Right renal pelvis (tissue), 4 donors: Measurements from ENCODE around the gene ADA. TPM values are rescaled to one million over a fixed set of nuclear protein-coding genes. Genes with fewer than 3 reads are reported as not detected.
"Not testable (repeated sequence)": the region's sequence is repeated elsewhere in the genome, so short reads cannot be mapped to it uniquely, and the experiment has no call there.

Experiments used
- DNase-seq, 4 donors: peaks; one replicate each; pipeline ENCODE4 v3.0.0-alpha.2; 2013; ENCODE audit warnings: low read depth in 4 of 4, low spot score in 3 of 4, missing footprints in 1 of 4
- polyA plus RNA-seq, 4 donors: library from polyadenylated mRNA; unstranded; fragments of 120-200 nt; gene quantifications; one replicate each; pipeline ENCODE4 v1.2.1, GENCODE V29; 2013; ENCODE audit not compliant: insufficient read length in 4 of 4

The ADA gene
- polyA plus RNA-seq, 4 donors, result 5.9 to 7.5 (median 7.0) TPM

DNA sequence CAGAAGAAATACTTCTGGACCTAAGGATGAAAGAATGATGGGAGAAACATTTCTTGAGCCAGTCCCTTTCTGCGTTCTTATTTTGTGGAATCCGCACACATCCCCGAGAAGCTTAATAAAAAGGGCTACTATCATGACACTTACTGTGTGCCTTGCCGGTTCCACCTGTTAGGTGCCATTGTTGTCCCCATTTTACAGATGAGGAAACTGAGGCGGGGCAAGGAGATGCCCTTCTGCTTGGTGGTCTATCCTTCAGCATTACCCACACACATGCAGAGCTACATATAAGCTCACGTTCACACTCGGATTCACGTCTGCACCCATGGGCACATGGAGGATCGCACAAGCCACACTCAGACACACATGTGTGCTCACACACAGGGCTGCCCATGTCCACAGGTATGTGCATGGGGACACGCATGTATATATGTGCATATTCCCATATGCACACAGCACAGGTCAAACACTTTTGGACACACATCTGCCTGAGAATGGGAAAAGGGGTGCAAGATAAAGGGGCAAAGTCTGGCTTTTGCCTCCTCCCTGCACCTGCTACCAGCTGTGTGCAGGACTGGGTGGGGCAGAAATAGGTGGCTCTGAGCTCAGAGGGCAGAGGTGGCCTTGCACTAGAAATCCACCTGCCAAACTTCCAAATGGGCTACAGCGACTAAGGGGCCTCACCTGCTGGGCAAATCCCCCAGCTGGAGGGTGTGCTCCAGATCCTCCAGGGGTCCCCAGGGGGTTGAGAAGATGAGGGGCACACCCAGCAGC is 30.5 kb upstream of the ADA start:
- no peak for DNase-seq

DNA sequence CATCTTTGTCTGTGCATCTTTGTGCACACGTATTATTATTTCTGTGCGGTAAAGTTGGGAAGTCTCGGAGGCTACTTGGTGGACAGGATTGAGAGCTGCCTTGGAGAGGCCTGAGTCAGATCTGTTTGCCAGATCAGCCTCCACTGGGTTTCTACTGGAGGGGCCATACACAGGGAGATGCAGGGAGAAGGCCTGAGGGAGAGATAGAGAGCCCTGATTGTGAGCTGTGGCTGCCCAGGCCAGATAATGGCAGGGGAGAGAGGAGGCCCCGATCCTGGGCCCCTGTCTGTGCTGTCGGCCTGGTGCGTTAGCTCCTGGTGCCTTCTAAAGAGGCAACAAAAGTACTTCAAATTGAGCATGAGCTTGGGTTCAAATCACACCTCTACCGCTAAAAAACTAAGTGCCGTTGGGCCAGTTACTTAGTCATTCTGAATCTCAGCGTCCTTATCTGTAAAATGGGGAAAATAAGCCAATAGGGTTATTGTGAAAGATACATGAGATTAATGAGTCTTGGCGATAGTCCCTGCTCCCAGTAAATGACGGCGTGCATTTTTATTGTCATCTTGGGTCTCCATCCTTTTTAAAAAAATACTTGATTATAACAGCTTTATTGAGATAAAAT is 27.6 kb upstream of the ADA start:
- DNase-seq, result no peak

DNA sequence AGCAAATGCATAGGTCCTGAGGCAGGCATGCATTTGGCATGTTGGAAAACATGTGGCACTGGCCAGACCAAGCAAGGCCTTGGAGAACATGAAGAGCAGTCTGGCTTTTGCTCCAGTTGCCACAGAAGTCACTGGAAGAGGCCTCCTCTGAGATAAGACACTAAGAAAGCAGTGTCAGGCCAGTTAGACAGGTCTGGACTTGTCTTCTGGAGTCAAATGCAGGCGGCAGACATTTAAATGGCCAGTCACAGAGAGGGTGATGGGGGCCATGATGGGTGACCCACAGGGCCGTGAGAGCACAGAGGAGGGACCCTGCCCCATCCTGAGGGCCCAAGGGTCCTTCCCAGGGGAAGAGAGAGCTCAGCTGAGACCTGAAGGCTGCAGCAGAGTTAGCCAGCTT is 26.7 kb upstream of the ADA start:
- DNase-seq, result no peak

DNA sequence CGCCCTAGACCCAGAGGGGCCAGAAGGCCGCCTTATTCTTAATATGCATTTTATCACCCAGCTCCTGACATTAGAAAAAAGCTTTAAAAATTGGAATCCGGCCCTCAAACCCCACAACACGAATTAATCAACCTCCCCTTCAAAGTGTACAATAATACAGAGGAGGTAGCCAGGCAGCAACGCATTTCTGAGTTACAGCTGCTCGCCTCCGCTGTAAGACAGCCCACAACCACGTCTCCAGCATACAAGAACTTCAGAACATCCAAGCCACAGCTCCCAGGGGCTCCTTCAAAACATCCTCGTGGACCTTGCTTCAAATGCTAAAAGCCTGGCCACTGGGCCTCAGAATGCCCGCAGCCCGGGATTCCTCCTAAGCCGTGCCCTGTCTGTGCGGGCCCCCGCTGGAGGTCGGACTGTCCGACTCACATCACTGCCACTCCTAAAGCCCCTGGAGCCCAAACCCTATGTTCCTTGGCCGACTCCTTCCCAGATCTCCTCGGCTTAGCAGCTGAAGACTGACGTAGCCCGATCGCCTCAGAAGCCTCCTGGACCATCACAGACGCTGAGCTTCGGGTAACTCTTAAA is 20.9 kb upstream of the ADA start:
- DNase-seq, result not testable (repeated sequence)

DNA sequence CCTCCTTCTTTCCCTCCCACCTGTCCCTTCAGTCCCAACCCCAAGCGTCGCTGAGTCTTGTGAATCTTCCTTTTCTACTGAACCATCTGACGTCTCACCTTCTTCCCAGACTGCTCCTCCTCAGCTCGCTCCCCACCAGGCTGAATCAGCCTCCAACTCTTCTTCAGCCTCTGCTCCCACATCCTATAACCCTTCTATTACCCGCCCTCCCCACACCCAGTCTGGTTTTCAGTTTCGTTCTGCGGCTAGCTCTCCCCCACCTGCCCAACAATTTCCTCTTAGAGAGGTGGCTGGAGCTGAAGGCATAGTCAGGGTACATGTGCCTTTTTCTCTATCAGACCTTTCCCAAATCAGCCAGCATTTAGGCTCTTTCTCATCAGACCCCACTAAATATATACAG is 20.0 kb upstream of the ADA start:
- not testable (repeated sequence) for DNase-seq

DNA sequence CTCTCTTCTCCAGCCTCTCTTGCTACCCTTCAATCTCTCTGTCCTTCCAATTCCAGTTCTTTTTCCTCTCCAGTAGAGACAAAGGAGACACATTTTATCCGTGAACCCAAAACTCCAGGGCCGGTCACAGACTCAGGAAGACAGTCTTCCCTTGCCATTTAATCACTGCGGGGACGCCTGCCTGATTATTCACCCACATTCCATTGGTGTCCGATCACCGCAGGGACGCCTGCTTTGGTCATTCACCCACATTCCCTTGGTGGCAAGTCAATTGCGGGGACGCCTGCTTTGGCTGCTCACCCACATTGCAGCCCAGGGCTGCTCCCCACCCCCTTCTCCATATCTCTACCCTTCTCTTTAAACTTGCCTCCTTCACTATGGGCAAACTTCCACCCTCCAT is 19.4 kb upstream of the ADA start:
- DNase-seq, result not testable (repeated sequence)

DNA sequence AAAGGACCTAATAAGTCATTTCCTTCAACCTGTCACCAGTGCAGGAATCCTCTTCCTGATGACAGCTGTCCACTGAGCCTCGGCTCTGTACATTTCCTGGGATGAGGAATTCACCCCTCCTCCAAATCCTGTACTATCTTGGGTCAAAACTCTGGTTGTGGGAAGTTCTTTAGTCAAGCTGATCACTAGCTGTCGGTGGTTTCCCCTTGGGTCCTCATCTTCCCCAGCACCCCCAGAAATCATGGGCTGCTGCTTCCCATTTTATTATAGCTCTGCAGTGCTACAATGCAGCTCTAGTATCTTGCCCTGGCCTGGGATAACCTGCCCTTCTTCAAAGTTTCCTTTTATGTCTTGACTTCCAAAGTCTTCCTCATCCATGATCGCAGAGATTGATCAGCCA is 14.6 kb upstream of the ADA start:
- no peak for DNase-seq

DNA sequence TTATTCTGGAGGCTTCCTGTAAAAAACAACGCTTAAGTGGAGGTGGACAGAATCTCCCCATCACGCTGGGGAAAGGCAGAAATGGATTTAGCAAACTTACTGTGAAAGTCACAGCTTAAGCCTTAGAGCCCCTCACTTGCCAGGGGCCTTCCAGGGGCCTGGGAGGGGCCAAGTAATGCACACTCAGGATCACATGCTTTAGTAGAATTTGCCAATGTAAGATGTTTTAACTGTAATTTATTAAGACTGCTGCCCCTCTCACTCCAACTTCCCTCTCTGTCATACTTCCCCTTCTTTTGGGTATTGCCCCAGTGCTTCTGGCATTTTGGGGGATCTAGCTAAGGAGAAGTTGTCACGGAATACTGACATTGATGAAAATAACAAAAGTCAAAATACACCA is 12.6 kb upstream of the ADA start:
- DNase-seq, result no peak

DNA sequence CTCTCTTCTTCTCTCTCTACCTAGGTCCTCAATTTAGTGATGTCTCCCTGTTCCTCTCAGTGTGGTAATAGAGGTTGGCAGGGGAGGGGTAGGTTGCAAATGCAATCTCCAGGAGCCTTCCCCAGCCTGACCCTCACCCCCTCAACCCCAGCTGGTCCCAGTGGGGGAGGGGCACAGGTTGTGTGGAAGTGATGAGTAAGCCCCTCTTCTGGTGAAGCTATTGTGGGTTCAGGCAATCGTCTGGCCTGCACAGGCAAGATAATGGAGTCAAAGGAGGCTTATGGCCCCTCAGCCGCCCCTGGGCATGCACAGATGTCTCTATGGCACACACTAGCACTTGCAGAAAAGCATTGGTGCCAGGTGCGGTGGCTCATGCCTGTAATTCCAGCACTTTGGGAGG is 10.8 kb upstream of the ADA start:
- DNase-seq, result no peak

DNA sequence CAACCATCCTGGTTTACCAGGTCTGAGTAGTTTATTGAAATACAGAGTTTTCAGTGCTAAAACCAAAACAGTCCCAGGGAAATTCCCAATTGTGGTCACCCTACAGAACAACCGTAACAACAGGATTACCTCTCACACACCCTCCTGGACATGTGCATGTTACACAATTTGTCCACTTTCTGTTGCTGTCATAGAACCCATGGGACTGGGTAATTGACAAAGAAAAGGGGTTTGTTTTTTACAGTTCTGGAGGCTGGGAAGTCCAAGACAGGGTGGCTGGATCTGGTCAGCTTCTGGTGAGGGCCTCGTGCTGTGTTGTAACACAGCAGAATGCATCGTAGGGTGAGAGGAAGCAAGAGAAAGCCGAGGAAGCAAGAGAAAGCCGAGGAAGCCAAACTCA is 9.1 kb upstream of the ADA start:
- DNase-seq, result no peak

DNA sequence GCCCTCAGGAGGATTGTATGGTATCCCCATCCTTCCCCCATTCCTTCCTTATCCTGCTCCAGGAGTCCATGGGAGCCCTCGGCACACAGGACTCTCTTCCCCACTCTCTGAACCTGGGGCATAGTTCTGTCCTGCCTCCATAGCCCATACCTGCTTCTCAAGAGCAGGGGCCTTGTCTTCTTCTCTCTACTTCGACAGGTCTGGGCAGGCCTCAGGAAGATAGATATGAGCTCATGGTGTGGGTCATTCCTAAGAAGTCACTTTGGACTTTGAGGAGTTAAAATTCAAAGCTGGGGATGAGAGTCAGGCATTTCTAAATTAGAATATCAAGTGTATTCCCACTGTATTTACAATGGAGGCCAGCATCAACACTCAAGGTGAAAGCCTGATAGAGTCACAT is 8.4 kb upstream of the ADA start:
- DNase-seq, result no peak

DNA sequence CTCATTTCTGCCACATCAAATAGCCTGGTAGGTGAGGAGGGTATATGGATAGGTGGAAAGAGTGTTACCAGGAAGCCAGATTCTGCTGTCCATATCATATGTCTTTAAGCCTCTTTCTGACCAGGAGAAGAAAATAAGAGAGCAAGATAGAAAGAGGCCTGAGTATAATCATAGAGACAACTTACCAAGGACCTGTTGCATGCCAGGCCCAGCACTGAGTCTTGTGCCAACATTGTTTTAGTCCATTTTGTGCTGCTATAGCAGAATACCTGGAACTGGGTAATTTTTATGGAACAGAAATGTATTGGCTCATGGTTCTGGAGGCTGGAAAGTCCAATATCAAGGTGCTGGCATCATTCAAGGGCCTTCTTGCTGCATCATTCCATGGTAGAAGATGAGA is 7.3 kb upstream of the ADA start:
- DNase-seq, result no peak

DNA sequence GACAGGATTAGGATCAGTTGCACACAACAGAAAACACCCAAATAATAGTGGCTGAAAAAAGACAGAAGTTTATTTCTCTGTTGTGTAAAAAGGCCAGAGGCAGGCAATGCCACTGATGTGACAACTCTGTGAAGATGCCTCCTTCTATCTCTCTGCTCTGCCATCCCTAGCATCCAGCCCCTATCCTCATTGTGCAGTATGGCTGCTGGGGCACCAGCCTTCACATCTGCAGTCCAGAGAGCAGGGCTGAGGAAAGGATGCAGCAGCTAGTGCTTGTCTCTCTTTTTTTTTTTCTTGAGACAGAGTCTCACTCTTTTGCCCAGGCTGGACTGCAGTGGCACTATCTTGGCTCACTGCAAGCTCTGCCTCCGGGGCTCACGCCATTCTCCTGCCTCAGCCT is 6.4 kb upstream of the ADA start:
- no peak for DNase-seq

DNA sequence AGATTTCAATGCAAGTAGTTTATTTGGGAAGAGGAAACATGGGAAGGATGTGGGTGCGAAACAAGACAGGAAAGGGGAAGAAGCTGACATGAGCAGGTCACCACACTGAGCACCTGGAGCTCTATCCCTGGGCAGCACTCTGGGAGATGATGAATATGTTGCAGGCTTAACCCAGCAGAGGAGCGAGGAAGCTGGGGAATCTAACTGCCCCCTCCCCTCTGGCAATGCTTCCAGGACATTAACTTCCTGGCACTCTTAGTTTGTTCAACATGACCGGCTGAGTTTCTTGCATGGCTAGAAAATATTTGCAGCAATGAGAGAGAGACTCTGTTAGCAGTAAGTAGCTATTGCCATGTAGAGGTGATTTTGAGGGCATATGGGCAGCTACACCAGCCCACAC is 4.9 kb upstream of the ADA start:
- DNase-seq, result peak in 1 of 4 donors; percentile 12

DNA sequence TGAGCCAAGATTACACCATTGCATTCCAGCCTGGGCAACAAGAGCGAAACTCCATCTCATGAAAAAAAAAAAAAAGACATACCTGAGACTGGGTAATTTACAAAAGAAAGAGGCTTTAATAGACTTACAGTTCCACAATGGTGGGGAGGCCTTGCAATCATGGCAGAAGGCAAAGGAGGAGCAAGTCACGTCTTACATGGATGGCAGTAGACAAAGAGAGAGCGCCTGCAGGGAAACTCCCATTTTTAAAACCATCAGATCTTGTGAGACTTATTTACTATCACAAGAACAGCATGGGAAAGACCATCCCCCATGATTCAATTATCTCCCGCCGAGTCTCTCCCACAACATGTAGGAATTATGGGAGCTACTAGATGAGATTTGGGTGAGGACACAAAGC is 2.7 kb upstream of the ADA start:
- DNase-seq, result not testable (repeated sequence)

DNA sequence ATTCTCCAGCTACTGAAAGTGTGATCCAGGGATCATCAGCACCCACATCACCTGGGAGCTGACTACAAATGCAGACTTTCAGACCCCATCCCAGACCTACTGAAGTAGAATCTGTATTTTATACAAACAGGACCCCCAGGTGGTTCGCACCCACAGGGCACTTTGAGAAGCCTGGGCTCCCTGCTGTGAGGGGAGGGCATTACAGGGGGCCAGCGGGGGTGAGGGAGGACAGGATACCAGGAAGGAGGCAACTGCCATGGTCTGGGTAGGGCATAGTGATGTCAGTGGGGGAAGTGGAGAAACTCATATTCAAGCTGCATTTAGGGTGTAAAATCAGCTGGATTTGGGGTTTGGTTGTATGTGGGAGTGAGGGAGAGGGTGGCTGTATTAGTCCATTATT is 2.0 kb upstream of the ADA start:
- DNase-seq, result no peak

DNA sequence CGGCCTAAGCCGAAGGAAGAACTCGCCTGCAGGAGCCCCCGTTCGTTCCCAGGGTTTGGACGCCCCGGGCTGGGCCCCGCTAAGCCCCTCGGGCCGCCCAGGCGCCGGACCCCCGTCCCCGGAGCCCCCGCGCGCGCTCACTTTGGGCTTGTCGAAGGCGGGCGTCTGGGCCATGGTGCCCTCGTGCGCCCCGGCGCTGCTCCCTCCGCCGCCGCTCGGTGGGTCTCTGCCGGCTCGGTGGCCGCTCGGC is 140 bp downstream of the ADA start:
- no peak for DNase-seq

DNA sequence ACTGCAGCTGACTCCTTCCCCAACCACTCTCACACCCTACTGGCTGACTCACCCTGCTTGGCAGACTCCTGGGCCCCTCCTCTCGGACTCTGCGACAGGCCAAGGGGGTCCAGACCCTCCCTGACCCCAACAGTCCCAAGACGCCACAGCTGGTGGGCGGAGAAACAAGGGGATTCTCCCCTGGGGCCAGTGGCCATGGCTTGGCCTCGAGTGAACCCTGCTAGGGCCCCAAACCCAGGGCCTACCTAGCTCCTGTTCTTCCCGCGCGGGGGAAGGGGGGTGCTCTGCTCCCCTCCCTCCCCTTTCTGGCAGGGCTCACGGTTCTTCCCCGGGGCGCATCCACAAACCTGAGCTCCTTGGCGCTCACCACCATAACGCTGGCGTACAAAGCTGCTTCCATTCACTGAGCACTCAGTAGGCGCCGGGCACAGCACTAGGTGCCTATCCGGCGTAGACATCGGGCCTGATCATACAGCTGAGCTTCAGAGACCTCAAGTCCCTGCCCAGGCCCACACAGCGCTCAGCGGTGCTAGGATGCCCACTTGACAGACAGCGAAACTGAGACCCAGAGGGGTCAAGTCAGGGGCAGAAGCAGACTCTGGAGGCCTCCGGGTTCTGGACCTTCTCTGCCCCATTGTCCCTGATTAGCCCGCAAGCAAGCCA is 597 bp downstream of the ADA start:
- no peak for DNase-seq

DNA sequence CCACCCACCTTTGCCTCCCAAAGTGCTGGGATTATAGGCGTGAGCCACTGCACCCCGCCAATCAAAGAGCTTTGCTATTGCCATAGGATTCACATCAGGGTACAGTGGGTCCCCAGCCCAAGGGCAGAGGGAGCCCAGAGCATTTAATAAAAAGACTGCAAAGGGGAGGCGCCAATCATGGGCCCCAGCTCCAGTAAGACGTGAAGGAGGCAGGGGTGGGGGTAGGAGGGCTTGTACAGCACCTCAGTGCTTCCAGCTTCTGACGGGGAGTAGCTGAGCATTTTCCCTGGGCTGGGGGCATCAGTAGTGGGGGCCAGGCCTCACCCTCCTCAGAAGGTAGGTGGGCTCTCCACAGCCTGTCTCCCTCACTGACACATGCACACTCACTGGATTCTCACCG is 1.5 kb downstream of the ADA start:
- DNase-seq, result no peak

DNA sequence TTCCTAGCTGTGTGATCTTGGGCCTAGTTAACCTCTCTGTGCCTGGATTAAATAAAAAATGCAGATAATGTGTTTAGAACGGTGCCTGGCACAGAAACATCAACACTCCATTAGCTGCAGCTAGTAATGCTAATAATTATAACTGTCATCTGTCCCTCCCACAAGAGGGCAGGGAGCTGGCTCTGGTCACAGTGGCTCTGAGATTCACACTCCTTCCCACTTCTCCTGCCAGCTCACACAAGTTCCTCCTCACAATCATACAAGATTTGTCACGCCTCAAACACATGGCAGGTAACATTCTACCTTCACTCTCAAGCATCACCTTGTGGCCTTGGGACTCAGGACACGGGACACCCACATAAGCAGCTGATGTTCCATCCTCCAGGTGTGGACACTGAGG is 2.4 kb downstream of the ADA start:
- DNase-seq, result no peak

DNA sequence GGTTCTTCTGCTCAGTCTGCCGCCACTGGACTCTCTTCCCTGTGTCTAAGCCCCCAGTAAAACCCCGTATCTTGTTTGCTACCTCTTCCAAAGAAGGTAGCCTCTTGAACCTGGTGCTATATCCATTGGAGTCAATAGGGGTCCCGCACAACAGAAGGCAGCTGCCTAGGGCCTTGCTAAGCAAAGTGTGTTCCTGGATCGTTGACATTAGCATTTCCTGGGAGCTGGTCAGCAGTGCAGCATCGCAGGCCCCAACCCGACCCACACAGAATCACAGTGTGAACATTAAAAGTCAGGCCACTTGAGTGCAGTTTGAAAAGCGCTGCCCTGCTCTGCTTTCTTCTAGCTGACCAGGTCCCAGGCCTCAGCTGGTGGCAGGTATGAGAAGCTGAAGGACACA is 2.9 kb downstream of the ADA start:
- DNase-seq, result no peak

DNA sequence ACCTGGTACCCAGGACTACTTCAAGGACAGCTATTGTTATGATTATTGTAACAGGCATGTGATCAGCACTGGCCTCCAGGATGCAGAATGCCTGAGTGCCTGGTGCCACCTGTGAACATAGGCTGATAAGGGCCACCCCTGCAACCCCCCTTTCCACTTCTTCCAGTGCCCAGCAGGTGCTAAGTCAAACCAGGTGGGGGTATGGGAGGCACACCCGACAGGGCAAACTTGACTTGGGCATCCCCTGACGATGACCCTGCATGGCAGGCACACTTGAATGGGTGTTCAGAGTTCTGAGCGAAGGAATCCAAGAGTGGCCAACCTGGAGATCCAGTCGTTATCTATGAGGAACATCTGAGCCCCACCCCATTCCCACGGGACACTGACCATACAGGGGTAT is 3.4 kb downstream of the ADA start:
- DNase-seq, result no peak
